Lower leg skin (tissue), 3 donors: ENCODE results near the gene CLPTM1L.

Experiments
- POLR2A ChIP-seq, 2 donors: fragments of 450-650 bp; IDR thresholded peaks; one replicate each; pipeline ENCODE4 v1.6.1; 2016 to 2017; ENCODE audit warnings: antibody characterized with exemption in 2 of 2, mild to moderate bottlenecking in 1 of 2, moderate library complexity in 1 of 2
- TF ChIP-seq, protein P1 (sequence below), 3 donors: fragments of 450-650 bp; IDR thresholded peaks; one replicate each; pipeline ENCODE4 v1.5.1; 2016; ENCODE audit warnings: antibody characterized with exemption in 3 of 3, mild to moderate bottlenecking in 3 of 3, moderate library complexity in 2 of 3

GRCh38 chr5:1376981-1377380 lies 32.1 kb upstream of the CLPTM1L start:
- TF ChIP-seq, protein P1, sequence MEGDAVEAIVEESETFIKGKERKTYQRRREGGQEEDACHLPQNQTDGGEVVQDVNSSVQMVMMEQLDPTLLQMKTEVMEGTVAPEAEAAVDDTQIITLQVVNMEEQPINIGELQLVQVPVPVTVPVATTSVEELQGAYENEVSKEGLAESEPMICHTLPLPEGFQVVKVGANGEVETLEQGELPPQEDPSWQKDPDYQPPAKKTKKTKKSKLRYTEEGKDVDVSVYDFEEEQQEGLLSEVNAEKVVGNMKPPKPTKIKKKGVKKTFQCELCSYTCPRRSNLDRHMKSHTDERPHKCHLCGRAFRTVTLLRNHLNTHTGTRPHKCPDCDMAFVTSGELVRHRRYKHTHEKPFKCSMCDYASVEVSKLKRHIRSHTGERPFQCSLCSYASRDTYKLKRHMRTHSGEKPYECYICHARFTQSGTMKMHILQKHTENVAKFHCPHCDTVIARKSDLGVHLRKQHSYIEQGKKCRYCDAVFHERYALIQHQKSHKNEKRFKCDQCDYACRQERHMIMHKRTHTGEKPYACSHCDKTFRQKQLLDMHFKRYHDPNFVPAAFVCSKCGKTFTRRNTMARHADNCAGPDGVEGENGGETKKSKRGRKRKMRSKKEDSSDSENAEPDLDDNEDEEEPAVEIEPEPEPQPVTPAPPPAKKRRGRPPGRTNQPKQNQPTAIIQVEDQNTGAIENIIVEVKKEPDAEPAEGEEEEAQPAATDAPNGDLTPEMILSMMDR (IDR thresholded peaks at IDR 0.05): no peak
- TF ChIP-seq POLR2A (IDR thresholded peaks at IDR 0.05): no peak
